HCT116 (cell line): ENCODE results near the gene SRF.

Source experiments
- EZH2 ChIP-seq: fragments of 200-600 bp; sonication (generic); IDR thresholded peaks from 2 replicates; pipeline ENCODE4 v1.6.1; 2017; ENCODE audit warnings: antibody characterized with exemption, mixed run types
- JUND ChIP-seq: IDR thresholded peaks from 2 replicates; pipeline ENCODE4 v1.6.1; 2012
- POLR2A ChIP-seq: IDR thresholded peaks from 2 replicates; pipeline ENCODE4 v1.7.0; 2011; ENCODE audit warnings: borderline replicate concordance; ENCODE audit not compliant: insufficient read depth, insufficient read length; ENCODE audit errors: extremely low read depth
- TF ChIP-seq, protein P1 (sequence below): IDR thresholded peaks from 2 replicates; pipeline ENCODE4 v1.6.1; 2012
- TF ChIP-seq, protein P2 (sequence below): IDR thresholded peaks from 2 replicates; pipeline ENCODE4 v1.6.1; 2012

DNA sequence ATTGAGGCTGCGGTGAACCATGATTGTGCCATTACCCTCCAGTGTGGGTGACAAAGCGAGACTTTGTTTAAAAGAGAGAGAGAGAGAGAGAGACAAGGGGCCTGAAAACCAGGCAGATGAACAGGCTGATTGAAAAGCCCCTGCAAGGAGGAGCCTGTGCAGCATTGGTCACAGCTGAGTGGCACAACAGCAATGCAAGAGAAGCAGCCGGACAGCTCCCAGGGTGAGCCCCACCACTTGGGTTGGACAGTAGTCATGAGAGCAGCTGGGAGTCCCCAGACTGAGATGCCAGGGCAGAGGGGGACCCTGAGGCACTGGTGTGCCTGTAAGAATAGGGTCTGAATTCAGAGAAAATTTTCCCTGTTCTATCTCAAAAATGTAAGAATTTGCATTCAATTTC, 48.0 kb downstream of the SRF start:
- TF ChIP-seq, protein P1, sequence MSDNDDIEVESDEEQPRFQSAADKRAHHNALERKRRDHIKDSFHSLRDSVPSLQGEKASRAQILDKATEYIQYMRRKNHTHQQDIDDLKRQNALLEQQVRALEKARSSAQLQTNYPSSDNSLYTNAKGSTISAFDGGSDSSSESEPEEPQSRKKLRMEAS: no peak
- TF ChIP-seq JUND (no peak), POLR2A (no peak), EZH2 (no peak)
- TF ChIP-seq, protein P2, sequence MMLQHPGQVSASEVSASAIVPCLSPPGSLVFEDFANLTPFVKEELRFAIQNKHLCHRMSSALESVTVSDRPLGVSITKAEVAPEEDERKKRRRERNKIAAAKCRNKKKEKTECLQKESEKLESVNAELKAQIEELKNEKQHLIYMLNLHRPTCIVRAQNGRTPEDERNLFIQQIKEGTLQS: no peak
